H1 (cell line): Measurements from ENCODE around the gene SLC39A11. TPM values are rescaled to one million over a fixed set of nuclear protein-coding genes. Genes with fewer than 3 reads are reported as not detected.

ENCODE experiments used
- CTCF ChIA-PET: fragments of 300-600 bp; sonication (Branson Sonifier 250); formaldehyde crosslinking; loops from one replicate; lab custom pipeline; 2021; ENCODE audit not compliant: partially characterized antibody; lab: Charles Lee
- POLR2A ChIA-PET: fragments of 300-600 bp; sonication (Branson Sonifier 250); formaldehyde crosslinking; loops from one replicate; lab custom pipeline; 2021; ENCODE audit warnings: inconsistent platforms; ENCODE audit not compliant: partially characterized antibody; lab: Charles Lee
- DNase-seq, 2 experiments: peaks; one replicate each; pipeline versions ENCODE4 v3.0.0 to v3.0.0-alpha.2; 2010 to 2022; ENCODE audit warnings: low spot score in 2 of 2, low read depth in 1 of 2, mixed read lengths in 1 of 2
- FAIRE-seq: peaks from 2 replicates; lab custom pipeline; 2011; peaks lifted over from hg19 to GRCh38; lab: Jason Lieb, UNC
- H2AFZ ChIP-seq: 2 replicates; pipeline ENCODE4 v1.8.1; 2012; ENCODE audit warnings: low read length, inconsistent platforms
- H2AK5ac ChIP-seq: 2 replicates; pipeline ENCODE4 v1.6.1; 2013; ENCODE audit warnings: low read depth, low read length
- H2BK120ac ChIP-seq: replicated peaks from 2 replicates; pipeline ENCODE3; 2013; ENCODE audit warnings: low read depth, low read length, inconsistent platforms
- H2BK12ac ChIP-seq: 2 replicates; pipeline ENCODE4 v1.6.1; 2013; ENCODE audit warnings: low read depth, low read length
- H2BK15ac ChIP-seq: 2 replicates; pipeline ENCODE4 v1.6.1; 2013; ENCODE audit warnings: low read length
- H2BK20ac ChIP-seq: 2 replicates; pipeline ENCODE4 v1.6.1; 2013; ENCODE audit warnings: low read length
- H2BK5ac ChIP-seq: 2 replicates; pipeline ENCODE4 v1.6.1; 2013; ENCODE audit warnings: low read depth, low read length
- H3K14ac ChIP-seq: 2 replicates; pipeline ENCODE4 v1.6.1; 2013; ENCODE audit warnings: inconsistent platforms; ENCODE audit not compliant: insufficient read length
- H3K18ac ChIP-seq: 2 replicates; pipeline ENCODE4 v1.6.1; 2013; ENCODE audit warnings: low read length; ENCODE audit errors: extremely low read depth
- H3K23ac ChIP-seq: 2 replicates; pipeline ENCODE4 v1.6.1; 2013; ENCODE audit warnings: inconsistent platforms; ENCODE audit not compliant: insufficient read length
- H3K23me2 ChIP-seq: 2 replicates; pipeline ENCODE4 v1.6.1; 2013; ENCODE audit warnings: low read depth, low read length
- H3K27ac ChIP-seq: 2 replicates; pipeline ENCODE4 v1.6.1; 2011; ENCODE audit warnings: low read depth, low read length, inconsistent platforms
- H3K27me3 ChIP-seq, 4 experiments: replicated peaks in 1 of 4; 1 replicate in 1 of 4; 2 replicates in 3 of 4; pipeline versions ENCODE4 v1.6.1 to v1.8.1; 2011 to 2013; ENCODE audit warnings: low read length in 3 of 4, mild to moderate bottlenecking in 3 of 4, inconsistent platforms in 2 of 4, mixed read lengths in 2 of 4, moderate library complexity in 1 of 4; ENCODE audit not compliant: control insufficient read depth in 3 of 4, insufficient read depth in 3 of 4; ENCODE audit errors: extremely low read depth in 1 of 4
- H3K36me3 ChIP-seq, 4 experiments: 2 replicates each; pipeline versions ENCODE4 v1.6.1 to v1.8.1; 2011 to 2013; ENCODE audit warnings: mild to moderate bottlenecking in 4 of 4, low read length in 3 of 4, moderate library complexity in 2 of 4, control low read depth in 1 of 4, inconsistent platforms in 1 of 4; ENCODE audit not compliant: insufficient read depth in 4 of 4, control insufficient read depth in 2 of 4
- H3K4ac ChIP-seq: replicated peaks from 2 replicates; pipeline ENCODE3; 2013; ENCODE audit warnings: low read length, low read depth, mixed read lengths, inconsistent platforms; ENCODE audit not compliant: insufficient read length
- H3K4me1 ChIP-seq, 4 experiments: replicated peaks in 1 of 4; 1 replicate in 1 of 4; 2 replicates in 3 of 4; pipeline versions ENCODE4 v1.6.1 to v1.8.1; 2011 to 2013; ENCODE audit warnings: low read length in 3 of 4, inconsistent platforms in 2 of 4, mixed read lengths in 1 of 4; ENCODE audit not compliant: insufficient read depth in 4 of 4, control insufficient read depth in 3 of 4
- H3K4me2 ChIP-seq, 2 experiments: 2 replicates each; pipeline versions ENCODE4 v1.6.1 to v1.8.1; 2011 to 2013; ENCODE audit warnings: low read depth in 2 of 2, low read length in 2 of 2, control low read depth in 1 of 2, inconsistent platforms in 1 of 2, mild to moderate bottlenecking in 1 of 2; ENCODE audit not compliant: insufficient read depth in 1 of 2
- H3K4me3 ChIP-seq, 4 experiments: fragments of 200-600, 300-600 bp in 1 of 4; sonication (generic), shearing (Covaris generic), sonication (Bioruptor Twin) in 1 of 4; 2 replicates each; pipeline versions ENCODE4 v1.5.1 to v1.8.1; 2011 to 2016; ENCODE audit warnings: low read length in 4 of 4, low read depth in 3 of 4, control low read depth in 2 of 4, inconsistent platforms in 2 of 4, mild to moderate bottlenecking in 2 of 4, mixed read lengths in 1 of 4, moderate library complexity in 1 of 4; ENCODE audit not compliant: insufficient read depth in 2 of 4; ENCODE audit errors: extremely low read depth in 1 of 4
- H3K56ac ChIP-seq: replicated peaks from 2 replicates; pipeline ENCODE3; 2013; ENCODE audit warnings: low read depth, mild to moderate bottlenecking, mixed read lengths, low read length, inconsistent platforms; ENCODE audit not compliant: insufficient read length
- H3K79me1 ChIP-seq: 2 replicates; pipeline ENCODE4 v1.6.1; 2013; ENCODE audit warnings: low read depth, low read length, control low read depth
- H3K79me2 ChIP-seq, 2 experiments: 2 replicates each; pipeline versions ENCODE4 v1.6.1 to v1.8.1; 2012 to 2013; ENCODE audit warnings: low read length in 2 of 2, mild to moderate bottlenecking in 2 of 2, inconsistent platforms in 1 of 2; ENCODE audit not compliant: insufficient read depth in 2 of 2, control insufficient read depth in 1 of 2
- H3K9ac ChIP-seq, 4 experiments: replicated peaks in 1 of 4; 1 replicate in 1 of 4; 2 replicates in 3 of 4; pipeline versions ENCODE4 v1.6.1 to v1.8.1; 2011 to 2013; ENCODE audit warnings: low read depth in 3 of 4, low read length in 3 of 4, control low read depth in 2 of 4, mild to moderate bottlenecking in 2 of 4, moderate library complexity in 2 of 4, inconsistent platforms in 1 of 4; ENCODE audit errors: extremely low read depth in 1 of 4
- H3K9me3 ChIP-seq, 2 experiments: 2 replicates each; pipeline versions ENCODE4 v1.6.1 to v1.8.1; 2012 to 2013; ENCODE audit warnings: mild to moderate bottlenecking in 2 of 2, moderate library complexity in 2 of 2, control low read depth in 1 of 2, inconsistent platforms in 1 of 2, low read depth in 1 of 2, low read length in 1 of 2, mixed read lengths in 1 of 2; ENCODE audit not compliant: insufficient read depth in 2 of 2
- H4K20me1 ChIP-seq, 2 experiments: replicated peaks in 1 of 2; 2 replicates each; pipeline versions ENCODE3 to v1.8.1; 2011 to 2013; ENCODE audit warnings: inconsistent platforms in 2 of 2, low read length in 2 of 2, mild to moderate bottlenecking in 1 of 2; ENCODE audit not compliant: insufficient read depth in 2 of 2, control insufficient read depth in 1 of 2
- H4K5ac ChIP-seq: 2 replicates; pipeline ENCODE4 v1.6.1; 2013; ENCODE audit warnings: low read length, low read depth, mixed read lengths, inconsistent platforms; ENCODE audit not compliant: insufficient read length
- H4K8ac ChIP-seq: 2 replicates; pipeline ENCODE4 v1.8.0; 2013; ENCODE audit warnings: mild to moderate bottlenecking, moderate library complexity, low read length, inconsistent platforms; ENCODE audit not compliant: insufficient read depth; ENCODE audit errors: extremely low read depth
- H4K91ac ChIP-seq: replicated peaks from 2 replicates; pipeline ENCODE3; 2013; ENCODE audit warnings: low read length, mixed read lengths, inconsistent platforms; ENCODE audit not compliant: insufficient read length
- ATF2 ChIP-seq: IDR thresholded peaks from 2 replicates; pipeline ENCODE4 v1.6.1; 2012; ENCODE audit warnings: low read length, inconsistent platforms
- BACH1 ChIP-seq: IDR thresholded peaks from 2 replicates; pipeline ENCODE4 v1.6.1; 2012; ENCODE audit warnings: low read length, improper control_type of control experiment
- CHD2 ChIP-seq: IDR thresholded peaks from 2 replicates; pipeline ENCODE4 v1.6.1; 2012; ENCODE audit warnings: low read length, improper control_type of control experiment
- CREB1 ChIP-seq: IDR thresholded peaks from 2 replicates; pipeline ENCODE4 v1.6.1; 2012; ENCODE audit warnings: inconsistent platforms
- CTBP2 ChIP-seq: IDR thresholded peaks from 2 replicates; pipeline ENCODE4 v1.7.0; 2011; ENCODE audit warnings: borderline replicate concordance, mild to moderate bottlenecking, moderate library complexity, mixed read lengths, low read length; ENCODE audit not compliant: insufficient read depth, insufficient read length
- FOSL1 ChIP-seq: IDR thresholded peaks from 2 replicates; pipeline ENCODE4 v1.6.1; 2011; ENCODE audit warnings: mild to moderate bottlenecking, low read depth, low read length, moderate library complexity; ENCODE audit not compliant: insufficient read depth
- POLR2A ChIP-seq, 2 experiments: IDR thresholded peaks; 1 replicate in 1 of 2; 2 replicates in 1 of 2; pipeline ENCODE4 v1.6.1; 2011; ENCODE audit warnings: low read depth in 2 of 2, low read length in 2 of 2, mild to moderate bottlenecking in 2 of 2; ENCODE audit errors: control extremely low read depth in 1 of 2
- POLR2AphosphoS5 ChIP-seq: IDR thresholded peaks from 2 replicates; pipeline ENCODE4 v1.6.1; 2011; ENCODE audit warnings: low read depth, low read length
- POU5F1 ChIP-seq: IDR thresholded peaks from 2 replicates; pipeline ENCODE4 v1.6.1; 2011; ENCODE audit warnings: low read depth, mild to moderate bottlenecking, low read length, moderate library complexity
- RAD21 ChIP-seq, 2 experiments: IDR thresholded peaks in 1 of 2; conservative IDR thresholded peaks in 1 of 2; 2 replicates each; pipeline ENCODE4 v1.6.1; 2011; ENCODE audit warnings: low read depth in 2 of 2, low read length in 2 of 2, improper control_type of control experiment in 1 of 2, inconsistent platforms in 1 of 2, mild to moderate bottlenecking in 1 of 2, moderate library complexity in 1 of 2
- SIRT6 ChIP-seq: IDR thresholded peaks from one replicate; pipeline ENCODE4 v1.7.1; 2012; ENCODE audit warnings: low read length, inconsistent platforms
- SP2 ChIP-seq: IDR thresholded peaks from 2 replicates; pipeline ENCODE4 v1.6.1; 2012; ENCODE audit warnings: mild to moderate bottlenecking, low read length, inconsistent platforms
- SUZ12 ChIP-seq: fragments of 200-600 bp; sonication (generic); IDR thresholded peaks from 2 replicates; pipeline ENCODE4 v1.6.1; 2012; ENCODE audit warnings: mild to moderate bottlenecking, inconsistent platforms, low read length, moderate library complexity, mixed read lengths
- TCF12 ChIP-seq: IDR thresholded peaks from 2 replicates; pipeline ENCODE4 v1.6.1; 2011; ENCODE audit warnings: low read depth, mild to moderate bottlenecking, low read length
- TEAD4 ChIP-seq: IDR thresholded peaks from 2 replicates; pipeline ENCODE4 v1.6.1; 2012; ENCODE audit warnings: low read depth, low read length, inconsistent platforms, mixed read lengths
- WGBS, 2 experiments: shearing (Covaris generic) in 1 of 2; methylation state at CpG; one replicate each; pipeline versions ENCODE4 v1.1.6 to v1.1.7; 2013 to 2015; ENCODE audit warnings: low lambda C conversion rate in 2 of 2, mixed read lengths in 2 of 2, inconsistent platforms in 1 of 2, low coverage in 1 of 2, missing lambda C conversion rate in 1 of 2; ENCODE audit not compliant: insufficient replicate concordance in 2 of 2, insufficient coverage in 1 of 2, insufficient read length in 1 of 2; ENCODE audit errors: extremely low coverage in 1 of 2, missing lambda C conversion rate in 1 of 2; 5-methylcytosine and 5-hydroxymethylcytosine counted together
- polyA plus RNA-seq, 7 experiments: library from polyadenylated mRNA; depleted of rRNA in 3 of 7; stranded (reverse) in 5 of 7; unstranded in 2 of 7; fragments of >200 nt in 5 of 7; fragments of 200-250 nt in 2 of 7; gene quantifications; 1 replicate in 5 of 7; 2 replicates in 1 of 7; 4 replicates in 1 of 7; pipeline versions ENCODE4 v1.2.1 to v1.2.3, GENCODE V29; 2011 to 2013; ENCODE audit warnings: missing spikeins in 2 of 7, mixed read lengths in 2 of 7
- total RNA-seq: library from RNA; stranded (reverse); fragmentation: NEBNext Ultra II Directional; extraction: Animal tissue kit (Norgen Biotek cat#: 25700); gene quantifications from 2 replicates; pipeline ENCODE4 v1.2.1, GENCODE V29; 2021

Gene SLC39A11
- total and polyA plus RNA-seq, 2 of the 8 experiments (the other 6 are each of a cell fraction or from before 2014, with no cell fraction given): 12.2 to 19.6 TPM

- no peak for FAIRE-seq
Observed at GRCh38 chr17:72920513-72920912, 172.0 kb downstream of the SLC39A11 start.

More at GRCh38 chr17:72920513-72920912, 172.0 kb downstream of the SLC39A11 start:
- no peak overlapping the region for H3K27ac ChIP-seq
- POLR2A ChIA-PET: no interaction called here
- no peak overlapping the region for H4K8ac ChIP-seq
- H2AFZ ChIP-seq: no peak overlapping the region
- CTCF ChIA-PET: no interaction called here
- H3K79me1 ChIP-seq: no peaks in the 10 kb centered on the region; the same call in 1 of the 2 replicates
- H3K4ac ChIP-seq: no peak overlapping the region
- no peak overlapping the region for H3K4me3 ChIP-seq
- H4K5ac ChIP-seq: no peak overlapping the region
- no peak overlapping the region for H2BK120ac ChIP-seq
- no peak overlapping the region for H2BK12ac ChIP-seq
- no peak overlapping the region for H2BK20ac ChIP-seq
- H2BK15ac ChIP-seq: no peak overlapping the region
- no peak overlapping the region for H2AK5ac ChIP-seq
- H3K14ac ChIP-seq: no peak overlapping the region
- no peaks in the 10 kb centered on the region for H3K79me2 ChIP-seq
- DNase-seq: no peak
- no peak overlapping the region for H3K4me2 ChIP-seq
- no peak overlapping the region for H3K23ac ChIP-seq
- no peaks in the 10 kb centered on the region for H4K20me1 ChIP-seq
- no peak overlapping the region for H3K56ac ChIP-seq
- H3K36me3 ChIP-seq: no peaks in the 10 kb centered on the region
- H4K91ac ChIP-seq: no peak overlapping the region
- H3K23me2 ChIP-seq: peaks cover 5% of the 10 kb centered on the region; the same call in 1 of the 2 replicates
- WGBS, 2 experiments: 76 to 100% methylated on average over 1 to 2 of the region's 2 CpGs
- H3K9me3 ChIP-seq: no peaks in the 10 kb centered on the region
- H3K18ac ChIP-seq: no peak overlapping the region
- no peak overlapping the region for H2BK5ac ChIP-seq
- no peaks in the 10 kb centered on the region for H3K4me1 ChIP-seq
- TF ChIP-seq FOSL1 (no peak), CTBP2 (no peak), SUZ12 (no peak), SIRT6 (no peak), POLR2A (IDR thresholded peaks at IDR 0.05; ENCODE audit: control extremely low read depth in 1 of 2, low read depth in 2 of 2, low read length in 2 of 2) (no peak), TEAD4 (no peak), POLR2AphosphoS5 (no peak), SP2 (no peak), TCF12 (no peak), ATF2 (no peak), POU5F1 (no peak), CREB1 (no peak), RAD21 (IDR thresholded peaks at IDR 0.05 in 1 of 2, conservative IDR thresholded peaks at IDR 0.05 in 1 of 2; ENCODE audit: low read depth in 2 of 2, low read length in 2 of 2) (no peak), CHD2 (no peak), BACH1 (no peak)
- no peaks in the 10 kb centered on the region for H3K27me3 ChIP-seq
- H3K9ac ChIP-seq: no peak overlapping the region
